HEK293 (cell line): ENCODE results near the gene CORO2B.

Experiments used
- KLF17 ChIP-seq: fragments of 450-650 bp; formaldehyde crosslinking; IDR thresholded peaks from 2 replicates; pipeline ENCODE4 v1.5.1; 2016; ENCODE audit warnings: missing biosample characterization, missing genetic modification characterization
- YY1 ChIP-seq: fragments of 450-650 bp; formaldehyde crosslinking; IDR thresholded peaks from 2 replicates; pipeline ENCODE4 v1.5.1; 2018; ENCODE audit warnings: missing biosample characterization, missing genetic modification characterization
- ZNF10 ChIP-seq: fragments of 450-650 bp; formaldehyde crosslinking; IDR thresholded peaks from 2 replicates; pipeline ENCODE4 v1.5.1; 2017; ENCODE audit warnings: missing biosample characterization, missing genetic modification characterization
- ZNF585B ChIP-seq: fragments of 450-650 bp; formaldehyde crosslinking; IDR thresholded peaks from 2 replicates; pipeline ENCODE4 v1.5.1; 2016; ENCODE audit warnings: missing biosample characterization, missing genetic modification characterization
- ZNF629 ChIP-seq: fragments of 450-650 bp; formaldehyde crosslinking; IDR thresholded peaks from 2 replicates; pipeline ENCODE4 v1.5.1; 2017; ENCODE audit warnings: missing biosample characterization, missing genetic modification characterization
- ZNF670 ChIP-seq: fragments of 450-650 bp; formaldehyde crosslinking; IDR thresholded peaks from 2 replicates; pipeline ENCODE4 v1.5.1; 2016; ENCODE audit warnings: missing biosample characterization, missing genetic modification characterization, low read depth
- TF ChIP-seq, protein P1 (sequence below): fragments of 450-650 bp; formaldehyde crosslinking; IDR thresholded peaks from 2 replicates; pipeline ENCODE4 v1.5.1; 2016; ENCODE audit warnings: missing biosample characterization, missing genetic modification characterization

Gene CORO2B

DNA sequence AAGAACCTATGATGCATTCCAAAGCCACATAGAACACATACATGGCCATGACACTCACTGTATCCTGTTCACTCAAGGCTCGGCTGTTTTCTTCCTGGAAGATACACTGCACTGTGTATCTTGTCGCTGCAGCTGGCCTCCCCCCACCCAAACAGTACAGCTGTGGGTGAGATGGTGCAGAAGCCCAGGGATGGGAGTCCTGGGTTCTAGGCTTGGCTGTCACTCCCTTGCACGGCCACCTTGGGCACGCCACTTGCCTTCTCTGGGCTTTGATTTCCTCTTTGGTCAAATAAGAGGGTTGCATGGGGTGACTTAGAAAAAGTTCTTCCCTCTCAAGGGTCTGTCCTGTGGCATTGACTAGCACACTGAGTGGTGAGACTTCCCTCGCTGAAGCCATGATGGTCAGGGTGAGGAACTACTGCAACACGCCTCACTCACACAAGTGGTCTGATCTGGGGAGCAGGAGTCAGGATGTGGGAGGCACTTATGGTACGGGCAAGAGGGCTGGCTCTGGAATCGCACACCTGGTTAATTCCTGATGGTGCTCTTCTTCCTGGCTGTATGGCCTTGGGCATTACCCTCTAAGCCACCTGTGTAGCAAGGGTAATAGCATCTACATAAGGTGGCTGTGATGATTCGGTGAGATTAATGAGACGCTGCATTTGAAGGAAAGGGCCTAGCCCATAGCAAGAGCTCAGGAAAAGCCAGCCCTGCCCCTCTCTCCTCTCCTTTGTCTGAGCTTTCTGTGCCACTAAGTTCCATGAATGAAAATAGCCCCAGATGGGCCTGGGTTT, 197.9 kb downstream of the CORO2B start (continued):
- no peak for TF ChIP-seq KLF17 (tag by site-specific recombination)
- TF ChIP-seq ZNF629 (tag by site-specific recombination): no peak
- TF ChIP-seq YY1: no peak
- no peak for TF ChIP-seq ZNF10 (tag by site-specific recombination)
- TF ChIP-seq, protein P1, sequence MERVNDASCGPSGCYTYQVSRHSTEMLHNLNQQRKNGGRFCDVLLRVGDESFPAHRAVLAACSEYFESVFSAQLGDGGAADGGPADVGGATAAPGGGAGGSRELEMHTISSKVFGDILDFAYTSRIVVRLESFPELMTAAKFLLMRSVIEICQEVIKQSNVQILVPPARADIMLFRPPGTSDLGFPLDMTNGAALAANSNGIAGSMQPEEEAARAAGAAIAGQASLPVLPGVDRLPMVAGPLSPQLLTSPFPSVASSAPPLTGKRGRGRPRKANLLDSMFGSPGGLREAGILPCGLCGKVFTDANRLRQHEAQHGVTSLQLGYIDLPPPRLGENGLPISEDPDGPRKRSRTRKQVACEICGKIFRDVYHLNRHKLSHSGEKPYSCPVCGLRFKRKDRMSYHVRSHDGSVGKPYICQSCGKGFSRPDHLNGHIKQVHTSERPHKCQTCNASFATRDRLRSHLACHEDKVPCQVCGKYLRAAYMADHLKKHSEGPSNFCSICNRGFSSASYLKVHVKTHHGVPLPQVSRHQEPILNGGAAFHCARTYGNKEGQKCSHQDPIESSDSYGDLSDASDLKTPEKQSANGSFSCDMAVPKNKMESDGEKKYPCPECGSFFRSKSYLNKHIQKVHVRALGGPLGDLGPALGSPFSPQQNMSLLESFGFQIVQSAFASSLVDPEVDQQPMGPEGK (tag by site-specific recombination): no peak
- no peak for TF ChIP-seq ZNF670 (tag by site-specific recombination)
- no peak for TF ChIP-seq ZNF585B
